Erythroblast (primary cell): ENCODE measurements around the gene TIMM10.
"Not testable (repeated sequence)": the region's sequence is repeated elsewhere in the genome, so short reads cannot be mapped to it uniquely, and the experiment has no call there.

ENCODE experiments used
- DNase-seq, 2 experiments: peaks; one replicate each; lab custom pipeline; 2025; lab: John Stamatoyannopoulos, UW
- GATA1 ChIP-seq: IDR thresholded peaks from 2 replicates; pipeline ENCODE4 v1.6.1; 2011; ENCODE audit warnings: low read depth, mild to moderate bottlenecking, control low read depth, low read length, moderate library complexity
- POLR2A ChIP-seq: IDR thresholded peaks from 2 replicates; pipeline ENCODE4 v1.6.1; 2011; ENCODE audit warnings: mild to moderate bottlenecking, low read length

TIMM10 gene

GRCh38 chr11:57551941-57552340 is 21.4 kb upstream of the TIMM10 start:
- no peak for TF ChIP-seq POLR2A
- no peak for TF ChIP-seq GATA1
- no peak for DNase-seq

- no peak for DNase-seq
- TF ChIP-seq GATA1: no peak
- TF ChIP-seq POLR2A: no peak
Measured at GRCh38 chr11:57549983-57550382, 19.4 kb upstream of the TIMM10 start.

GRCh38 chr11:57547854-57548377 is 17.4 kb upstream of the TIMM10 start:
- no peak for TF ChIP-seq POLR2A
- TF ChIP-seq GATA1: no peak
- DNase-seq: no peak

GRCh38 chr11:57546869-57547475 is 16.4 kb upstream of the TIMM10 start:
- TF ChIP-seq GATA1: no peak
- no peak for TF ChIP-seq POLR2A
- peak; percentile 20 to 26 for DNase-seq

GRCh38 chr11:57546451-57546850 is 15.9 kb upstream of the TIMM10 start:
- no peak for TF ChIP-seq POLR2A
- TF ChIP-seq GATA1: no peak
- no peak for DNase-seq

- DNase-seq: no peak
- TF ChIP-seq GATA1 (no peak), POLR2A (no peak)
Measured at GRCh38 chr11:57545883-57546282, 15.3 kb upstream of the TIMM10 start.

- DNase-seq: no peak
- TF ChIP-seq GATA1 (no peak), POLR2A (no peak)
Measured at GRCh38 chr11:57544566-57544965, 14.0 kb upstream of the TIMM10 start.

GRCh38 chr11:57543593-57543992 is 13.0 kb upstream of the TIMM10 start:
- no peak for TF ChIP-seq POLR2A
- no peak for TF ChIP-seq GATA1
- DNase-seq: no peak

GRCh38 chr11:57542582-57542981 is 12.0 kb upstream of the TIMM10 start:
- no peak for TF ChIP-seq GATA1
- TF ChIP-seq POLR2A: no peak
- no peak for DNase-seq

GRCh38 chr11:57541169-57541568 is 10.6 kb upstream of the TIMM10 start:
- no peak for DNase-seq
- TF ChIP-seq POLR2A (no peak), GATA1 (no peak)

GRCh38 chr11:57539342-57539741 is 8.8 kb upstream of the TIMM10 start:
- TF ChIP-seq POLR2A (no peak), GATA1 (no peak)
- no peak for DNase-seq

GRCh38 chr11:57536947-57537619 is 6.5 kb upstream of the TIMM10 start, which contains the start of gene SMTNL1:
SMTNL1 (plus strand) TSS chr11:57537595; CDS start chr11:57542643, 5,048 bp downstream.
- no peak for DNase-seq
- TF ChIP-seq POLR2A: no peak
- TF ChIP-seq GATA1: no peak

GRCh38 chr11:57534449-57534848 is 3.9 kb upstream of the TIMM10 start:
- DNase-seq: not testable (repeated sequence)

GRCh38 chr11:57530215-57530595 is 349 bp downstream of the TIMM10 start:
- no peak for DNase-seq
- TF ChIP-seq POLR2A: no peak
- TF ChIP-seq GATA1: no peak
